Tibial nerve (tissue), 4 donors: ENCODE results near the gene NBAS. TPM values are rescaled to one million over a fixed set of nuclear protein-coding genes. Genes with fewer than 3 reads are reported as not detected.

Experiments used
- DNase-seq, 2 donors: peaks; one replicate each; pipeline ENCODE4 v3.0.0-alpha.2; 2019; ENCODE audit warnings: low spot score in 2 of 2
- H3K27ac ChIP-seq, 4 donors: fragments of 200-600 bp; sonication (generic) in 3 of 4; one replicate each; pipeline ENCODE4 v1.5.1; 2017 to 2019; ENCODE audit warnings: mild to moderate bottlenecking in 1 of 4
- H3K27me3 ChIP-seq, 2 donors: fragments of 200-600 bp; sonication (generic) in 1 of 2; one replicate each; pipeline versions ENCODE4 v1.5.1 to v1.6.0; 2017 to 2019
- H3K36me3 ChIP-seq, 3 donors: fragments of 200-600 bp; sonication (generic); one replicate each; pipeline ENCODE4 v1.5.1; 2018 to 2019
- H3K4me1 ChIP-seq, 4 donors: fragments of 200-600 bp; sonication (generic) in 3 of 4; one replicate each; pipeline ENCODE4 v1.5.1; 2017 to 2019
- H3K4me3 ChIP-seq, 4 donors: fragments of 200-600 bp; sonication (generic) in 3 of 4; one replicate each; pipeline ENCODE4 v1.5.1; 2017 to 2019; ENCODE audit warnings: mild to moderate bottlenecking in 1 of 4, moderate library complexity in 1 of 4
- H3K9me3 ChIP-seq, 4 donors: fragments of 200-600 bp; sonication (generic) in 3 of 4; one replicate each; pipeline ENCODE4 v1.5.1; 2017 to 2019
- CTCF ChIP-seq, 5 experiments: fragments of 200-600 bp in 3 of 5; fragments of 450-650 bp in 2 of 5; sonication (generic) in 3 of 5; IDR thresholded peaks; one replicate each; pipeline ENCODE4 v1.5.1; 2016 to 2019; ENCODE audit warnings: antibody characterized with exemption in 5 of 5, mild to moderate bottlenecking in 3 of 5, moderate library complexity in 2 of 5
- EP300 ChIP-seq, 2 donors: sonication (generic); formaldehyde crosslinking; IDR thresholded peaks; one replicate each; pipeline ENCODE4 v1.6.1; 2017; ENCODE audit warnings: antibody characterized with exemption in 2 of 2, mild to moderate bottlenecking in 1 of 2
- POLR2A ChIP-seq, 2 donors: fragments of 450-650 bp; IDR thresholded peaks; one replicate each; pipeline ENCODE4 v1.6.1; 2017; ENCODE audit warnings: antibody characterized with exemption in 2 of 2, mild to moderate bottlenecking in 2 of 2, moderate library complexity in 2 of 2
- WGBS, 2 donors: methylation state at CpG; one replicate each; pipeline ENCODE4 v1.1.5; 2018; 5-methylcytosine and 5-hydroxymethylcytosine counted together
- total RNA-seq, 4 donors: library from RNA; depleted of rRNA; stranded (reverse); fragments of >200 nt; gene quantifications; one replicate each; pipeline ENCODE4 v1.1.0, GENCODE V29; 2016

Gene NBAS
- total RNA-seq, 4 donors from 2014 or later, result 49.0 to 59.1 (median 55.1) TPM

- Histone ChIP-seq H3K36me3 (peaks cover 0 to 66% (median 0%) of the 10 kb centered on the region in 3 donors), H3K4me1 (no peaks in the 10 kb centered on the region), H3K27ac (no peak overlapping the region), H3K9me3 (no peaks in the 10 kb centered on the region), H3K4me3 (no peak overlapping the region), H3K27me3 (no peaks in the 10 kb centered on the region)
- no peak for DNase-seq
- 78 to 91% methylated on average over 5 of the region's 5 CpGs for WGBS, 2 donors
- no peak for TF ChIP-seq CTCF (IDR thresholded peaks at IDR 0.05)
- no peak for TF ChIP-seq POLR2A (IDR thresholded peaks at IDR 0.05)
- TF ChIP-seq EP300 (IDR thresholded peaks at IDR 0.05), result no peak
Observed at GRCh38 chr2:15359716-15360531, 201.2 kb downstream of the NBAS start.

- no peaks in the 10 kb centered on the region for H3K27me3 ChIP-seq
- no peaks in the 10 kb centered on the region for H3K4me1 ChIP-seq
- no peak overlapping the region for H3K4me3 ChIP-seq
- 87 to 91% methylated on average over 5 of the region's 5 CpGs for WGBS, 2 donors
- no peak for DNase-seq
- no peak for TF ChIP-seq CTCF (IDR thresholded peaks at IDR 0.05)
- TF ChIP-seq EP300 (IDR thresholded peaks at IDR 0.05), result no peak
- no peak for TF ChIP-seq POLR2A (IDR thresholded peaks at IDR 0.05)
- H3K9me3 ChIP-seq, result no peaks in the 10 kb centered on the region
- H3K36me3 ChIP-seq, result peaks cover 0 to 61% (median 0%) of the 10 kb centered on the region in 3 donors
- no peak overlapping the region for H3K27ac ChIP-seq
Observed at GRCh38 chr2:15357922-15358321, 203.2 kb downstream of the NBAS start.

GRCh38 chr2:15357186-15357585, 203.9 kb downstream of the NBAS start:
- 96 to 100% methylated on average over 1 of the region's 1 CpG for WGBS, 2 donors
- H3K27ac ChIP-seq, result no peak overlapping the region
- H3K9me3 ChIP-seq, result no peaks in the 10 kb centered on the region
- H3K4me3 ChIP-seq, result no peak overlapping the region
- no peak for DNase-seq
- peaks cover 0 to 61% (median 0%) of the 10 kb centered on the region in 3 donors for H3K36me3 ChIP-seq
- H3K27me3 ChIP-seq, result no peaks in the 10 kb centered on the region
- H3K4me1 ChIP-seq, result no peaks in the 10 kb centered on the region
- no peak for TF ChIP-seq EP300 (IDR thresholded peaks at IDR 0.05)
- no peak for TF ChIP-seq CTCF (IDR thresholded peaks at IDR 0.05)
- no peak for TF ChIP-seq POLR2A (IDR thresholded peaks at IDR 0.05)

- TF ChIP-seq CTCF (IDR thresholded peaks at IDR 0.05) (no peak), POLR2A (IDR thresholded peaks at IDR 0.05) (no peak), EP300 (IDR thresholded peaks at IDR 0.05) (no peak)
- WGBS, 2 donors, result 77 to 79% methylated on average over 3 of the region's 3 CpGs
- Histone ChIP-seq H3K27ac (no peak overlapping the region), H3K36me3 (peaks cover 0 to 71% (median 0%) of the 10 kb centered on the region in 3 donors), H3K4me3 (no peak overlapping the region), H3K4me1 (no peaks in the 10 kb centered on the region), H3K27me3 (no peaks in the 10 kb centered on the region), H3K9me3 (no peaks in the 10 kb centered on the region)
- no peak for DNase-seq
Observed at GRCh38 chr2:15355386-15355785, 205.7 kb downstream of the NBAS start.

- Histone ChIP-seq H3K4me3 (no peak overlapping the region), H3K4me1 (no peaks in the 10 kb centered on the region), H3K36me3 (peaks cover 0 to 77% (median 0%) of the 10 kb centered on the region in 3 donors), H3K27me3 (no peaks in the 10 kb centered on the region), H3K27ac (no peak overlapping the region), H3K9me3 (no peaks in the 10 kb centered on the region)
- TF ChIP-seq CTCF (IDR thresholded peaks at IDR 0.05) (no peak), POLR2A (IDR thresholded peaks at IDR 0.05) (no peak), EP300 (IDR thresholded peaks at IDR 0.05) (no peak)
- 63 to 64% methylated on average over 1 of the region's 1 CpG for WGBS, 2 donors
- DNase-seq, result no peak
Observed at GRCh38 chr2:15354596-15355366, 206.4 kb downstream of the NBAS start.
